Measurements from ENCODE around the gene GCNT4.
"Not testable (repeated sequence)": the region's sequence is repeated elsewhere in the genome, so short reads cannot be mapped to it uniquely, and the experiment has no call there.

Gene GCNT4, protein sequence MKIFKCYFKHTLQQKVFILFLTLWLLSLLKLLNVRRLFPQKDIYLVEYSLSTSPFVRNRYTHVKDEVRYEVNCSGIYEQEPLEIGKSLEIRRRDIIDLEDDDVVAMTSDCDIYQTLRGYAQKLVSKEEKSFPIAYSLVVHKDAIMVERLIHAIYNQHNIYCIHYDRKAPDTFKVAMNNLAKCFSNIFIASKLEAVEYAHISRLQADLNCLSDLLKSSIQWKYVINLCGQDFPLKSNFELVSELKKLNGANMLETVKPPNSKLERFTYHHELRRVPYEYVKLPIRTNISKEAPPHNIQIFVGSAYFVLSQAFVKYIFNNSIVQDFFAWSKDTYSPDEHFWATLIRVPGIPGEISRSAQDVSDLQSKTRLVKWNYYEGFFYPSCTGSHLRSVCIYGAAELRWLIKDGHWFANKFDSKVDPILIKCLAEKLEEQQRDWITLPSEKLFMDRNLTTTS

DNA sequence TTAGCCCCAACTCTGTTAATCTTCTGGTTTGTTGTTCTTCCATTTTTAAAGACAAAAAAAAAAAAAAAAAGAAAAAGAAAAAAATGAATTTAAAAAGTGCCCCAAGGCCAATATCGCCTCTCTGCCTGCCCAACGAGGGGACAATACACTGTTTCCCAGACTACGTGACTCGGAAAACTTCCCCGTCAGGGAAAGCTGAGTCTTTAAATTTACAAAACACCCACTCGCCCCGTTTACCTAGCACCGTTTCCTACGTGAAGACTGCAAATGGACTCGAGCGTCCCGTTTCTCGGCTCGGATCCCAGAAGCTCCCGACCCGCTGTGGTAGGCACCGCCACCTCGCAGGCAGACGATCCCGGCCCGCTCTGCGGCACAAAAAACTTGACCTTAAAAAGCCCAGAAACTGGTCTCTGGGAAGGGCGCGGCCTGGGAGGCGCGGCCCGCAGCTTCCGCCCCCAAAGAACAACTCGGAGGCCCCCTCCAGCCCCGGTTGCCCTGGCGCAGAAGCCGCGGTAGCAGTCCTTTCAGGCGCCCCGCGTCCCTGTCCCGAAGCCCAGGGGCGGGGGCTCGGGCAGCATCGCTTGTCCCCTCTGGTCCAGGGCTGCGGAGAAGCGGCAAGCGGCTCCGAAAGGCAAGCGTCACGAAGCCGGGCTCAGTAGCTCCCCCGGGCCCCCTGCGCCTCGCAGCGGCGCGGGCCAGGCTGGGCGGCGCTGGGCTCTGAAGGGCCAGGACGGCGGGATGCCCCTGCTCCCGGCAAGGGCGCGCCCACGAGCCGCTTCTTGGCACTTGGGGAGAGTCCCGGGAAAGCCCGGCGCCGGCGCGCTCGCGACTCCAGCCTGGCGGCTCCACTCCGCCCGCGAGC, at the start of gene GCNT4:
Gene GCNT4, minus strand, starts transcription at position 367 of the 862 bp plus-strand sequence. CDS start 22,521 bp downstream, outside the sequence.
- TF ChIP-seq, protein P1, sequence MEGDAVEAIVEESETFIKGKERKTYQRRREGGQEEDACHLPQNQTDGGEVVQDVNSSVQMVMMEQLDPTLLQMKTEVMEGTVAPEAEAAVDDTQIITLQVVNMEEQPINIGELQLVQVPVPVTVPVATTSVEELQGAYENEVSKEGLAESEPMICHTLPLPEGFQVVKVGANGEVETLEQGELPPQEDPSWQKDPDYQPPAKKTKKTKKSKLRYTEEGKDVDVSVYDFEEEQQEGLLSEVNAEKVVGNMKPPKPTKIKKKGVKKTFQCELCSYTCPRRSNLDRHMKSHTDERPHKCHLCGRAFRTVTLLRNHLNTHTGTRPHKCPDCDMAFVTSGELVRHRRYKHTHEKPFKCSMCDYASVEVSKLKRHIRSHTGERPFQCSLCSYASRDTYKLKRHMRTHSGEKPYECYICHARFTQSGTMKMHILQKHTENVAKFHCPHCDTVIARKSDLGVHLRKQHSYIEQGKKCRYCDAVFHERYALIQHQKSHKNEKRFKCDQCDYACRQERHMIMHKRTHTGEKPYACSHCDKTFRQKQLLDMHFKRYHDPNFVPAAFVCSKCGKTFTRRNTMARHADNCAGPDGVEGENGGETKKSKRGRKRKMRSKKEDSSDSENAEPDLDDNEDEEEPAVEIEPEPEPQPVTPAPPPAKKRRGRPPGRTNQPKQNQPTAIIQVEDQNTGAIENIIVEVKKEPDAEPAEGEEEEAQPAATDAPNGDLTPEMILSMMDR (IDR thresholded peaks at IDR 0.05; ENCODE audit: low read depth, low read length), result no peak

DNA sequence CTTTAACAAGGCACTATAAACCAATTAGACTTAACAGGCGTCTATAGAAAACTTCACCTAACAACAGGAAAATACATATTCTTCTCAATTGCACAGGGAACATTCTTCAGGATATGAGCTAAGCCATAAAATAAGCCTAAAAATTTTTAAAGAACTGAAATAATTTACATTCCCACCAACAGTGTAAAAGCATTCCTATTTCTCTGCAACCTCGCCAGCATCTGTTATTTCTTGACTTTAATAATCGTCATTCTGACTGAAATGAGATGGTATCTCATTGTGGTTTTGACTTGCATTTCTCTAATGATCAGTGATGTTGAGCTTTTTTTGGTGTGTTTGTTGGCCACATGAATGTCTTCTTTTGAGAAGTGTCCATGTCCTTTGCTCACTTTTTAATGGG, 43.6 kb upstream of the GCNT4 start:
- H3K4me3 ChIP-seq (ENCODE audit: low read depth, low read length), result not testable (repeated sequence)

More for the DNA sequence above, at the start of gene GCNT4:
- H3K4me3 ChIP-seq (ENCODE audit: low read depth, low read length), result peak within 1 kb of the TSS; percentile 70

DNA sequence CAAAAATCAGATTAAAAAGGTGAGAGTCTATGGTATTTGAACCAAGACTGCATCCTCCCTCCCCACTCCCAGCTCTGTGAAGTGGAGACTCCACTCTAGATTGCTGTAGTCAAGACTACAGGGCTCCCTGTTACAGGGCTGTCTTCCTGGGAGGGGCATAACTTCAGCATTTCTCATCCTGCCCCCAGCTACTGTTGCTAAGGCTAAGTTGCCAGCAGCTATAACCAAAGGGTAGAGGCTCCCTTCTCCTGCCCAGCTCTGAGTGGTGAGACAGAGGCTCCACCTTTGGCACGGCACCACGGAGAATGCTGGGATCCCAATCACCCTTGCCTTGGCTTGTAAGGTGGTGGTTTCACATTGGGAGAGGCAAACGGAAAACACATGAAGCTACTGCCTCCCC, 39.2 kb upstream of the GCNT4 start:
- H3K4me3 ChIP-seq (ENCODE audit: low read depth, low read length), result no peak overlapping the region
- TF ChIP-seq, protein P1 (IDR thresholded peaks at IDR 0.05; ENCODE audit: low read depth, low read length), result no peak

DNA sequence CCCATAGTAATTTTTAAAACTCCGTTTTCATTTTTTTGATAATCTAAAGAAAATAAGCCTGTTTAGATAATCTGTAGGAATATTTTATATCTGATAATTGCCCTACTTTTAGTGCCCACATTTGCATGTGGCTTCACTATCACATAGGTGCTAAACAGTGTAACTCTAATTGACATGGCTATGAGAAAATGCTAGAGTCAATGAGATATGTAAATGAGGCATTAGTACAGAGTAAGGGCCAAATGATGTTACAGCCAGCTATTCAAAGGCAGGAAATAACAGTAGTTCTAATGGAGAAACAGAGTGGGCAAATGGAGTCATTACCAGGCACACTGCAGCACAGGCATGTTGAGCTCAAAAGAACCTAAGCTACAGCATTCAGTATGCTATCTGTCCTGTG, 37.3 kb upstream of the GCNT4 start:
- TF ChIP-seq, protein P1 (IDR thresholded peaks at IDR 0.05; ENCODE audit: low read depth, low read length), result no peak
- no peak overlapping the region for H3K4me3 ChIP-seq (ENCODE audit: low read depth, low read length)

DNA sequence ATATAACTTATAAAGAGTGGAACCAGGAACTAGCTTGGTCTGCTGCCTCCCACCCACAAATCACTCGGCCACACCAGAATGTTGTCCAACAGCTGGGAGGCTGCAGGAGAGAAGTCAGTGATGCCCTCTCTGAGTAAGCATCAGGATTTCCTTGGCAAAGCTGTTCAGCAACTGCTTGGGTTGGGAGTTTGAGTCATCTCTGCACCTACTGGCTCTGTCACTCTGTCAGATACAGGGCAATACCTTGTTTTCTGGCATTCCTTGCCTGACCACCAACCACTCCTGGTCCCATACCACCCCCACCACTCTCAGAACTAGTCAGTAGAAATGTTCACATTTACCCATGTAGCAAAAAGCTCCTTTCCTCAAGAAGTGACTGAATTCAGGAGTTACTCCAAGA, 36.8 kb upstream of the GCNT4 start:
- no peak overlapping the region for H3K4me3 ChIP-seq (ENCODE audit: low read depth, low read length)
- TF ChIP-seq, protein P1 (IDR thresholded peaks at IDR 0.05; ENCODE audit: low read depth, low read length), result no peak

DNA sequence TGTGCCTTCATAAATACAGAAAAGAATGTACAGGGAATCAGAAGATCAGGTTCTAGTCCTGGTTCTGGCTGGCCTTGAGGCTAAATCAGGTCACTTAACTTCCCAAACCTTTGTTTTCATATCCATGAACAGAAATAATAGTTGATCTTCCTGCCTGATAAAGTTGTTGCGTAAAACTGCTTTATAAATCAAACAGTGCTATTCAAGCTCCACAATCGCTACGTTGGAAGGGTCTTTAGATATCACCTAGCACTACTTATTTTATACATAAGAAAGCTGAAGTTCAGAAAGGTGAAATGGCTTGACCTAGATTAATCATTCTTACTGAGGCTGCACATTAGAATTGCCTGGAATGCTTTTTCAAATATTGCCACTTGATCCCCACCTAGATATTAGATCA, 36.3 kb upstream of the GCNT4 start:
- TF ChIP-seq, protein P1 (IDR thresholded peaks at IDR 0.05; ENCODE audit: low read depth, low read length), result no peak
- H3K4me3 ChIP-seq (ENCODE audit: low read depth, low read length), result no peak overlapping the region

DNA sequence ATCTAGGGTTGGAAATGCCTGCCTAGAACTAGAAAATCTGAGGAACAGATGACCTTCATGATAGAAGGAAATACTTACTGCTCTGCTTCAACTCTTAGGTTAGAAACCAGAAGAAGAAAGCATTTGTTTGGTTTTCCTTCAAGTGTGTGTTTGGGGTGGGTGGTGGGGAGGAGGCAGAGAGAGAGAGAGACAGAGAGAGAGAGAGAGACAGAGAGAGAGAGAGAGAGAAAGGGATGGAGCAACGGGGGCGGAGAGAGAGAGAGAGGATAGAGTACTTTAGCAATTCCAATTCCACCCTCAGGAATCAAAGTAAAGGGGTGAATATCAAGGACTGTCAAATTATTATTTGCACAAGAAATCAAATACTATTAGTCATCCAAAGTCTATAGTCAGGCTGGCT, 29.2 kb upstream of the GCNT4 start:
- H3K4me3 ChIP-seq (ENCODE audit: low read depth, low read length), result no peak overlapping the region
- TF ChIP-seq, protein P1 (IDR thresholded peaks at IDR 0.05; ENCODE audit: low read depth, low read length), result no peak

DNA sequence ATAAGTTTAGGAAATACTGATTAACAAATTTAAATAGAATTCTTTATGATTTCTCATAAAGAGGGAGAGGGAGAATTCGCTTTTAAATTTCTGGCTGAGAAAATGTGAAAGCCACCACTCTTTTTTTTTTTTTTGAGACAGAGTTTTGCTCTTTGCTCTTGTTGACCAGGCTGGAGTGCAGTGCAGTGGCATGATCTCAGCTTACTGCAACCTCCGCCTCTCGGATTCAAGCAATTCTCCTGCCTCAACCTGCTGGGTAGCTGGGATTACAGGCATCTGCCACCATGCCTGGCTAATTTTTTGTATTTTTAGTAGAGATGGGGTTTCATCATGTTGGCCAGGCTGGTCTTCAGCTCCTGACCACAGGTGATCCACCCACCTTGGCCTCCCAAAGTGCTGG, 27.0 kb upstream of the GCNT4 start:
- H3K4me3 ChIP-seq (ENCODE audit: low read depth, low read length), result not testable (repeated sequence)

Data from WI38 (cell line).